C4-2B (cell line): ENCODE data around the gene LIG1.

Experiments used
- CTCF ChIP-seq: fragments of 450-650 bp; conservative IDR thresholded peaks from 2 replicates; pipeline ENCODE4 v1.5.1; 2017; ENCODE audit warnings: mild to moderate bottlenecking
- ZFX ChIP-seq: fragments of 450-650 bp; IDR thresholded peaks from 2 replicates; pipeline ENCODE4 v1.6.1; 2017

GRCh38 chr19:48168689-48169088 lies 1.5 kb downstream of the LIG1 start:
- TF ChIP-seq CTCF (no peak), ZFX (no peak)
